Measurements from ENCODE around the gene EEIG1. TPM values are rescaled to one million over a fixed set of nuclear protein-coding genes. Genes with fewer than 3 reads are reported as not detected.

Gene EEIG1
- total and polyA plus RNA-seq, 2 donors (not counting 1 experiment from before 2014, with no cell fraction given), result 57.2 to 245 TPM

- no peak for ATAC-seq (ENCODE audit: low read depth)
- peak overlapping the region; percentile 71 for H3K4me3 Mint-ChIP-seq
- ChIA-PET POLR2A (interaction anchor here (0.5 to 15.3 kb wide), 3 partner anchors 19 to 57 kb away, joined by 5 to 212 read pairs (median 6); no protein-coding TSS in a partner anchor), CTCF (interaction anchor here (1.1 to 20.6 kb wide), 4 partner anchors 16 to 57 kb away, joined by 3 to 282 read pairs (median 96); no protein-coding TSS in a partner anchor)
- H3K27me3 ChIP-seq (replicated peaks in 1 of 4; ENCODE audit: control extremely low read depth in 1 of 4, control insufficient read depth in 3 of 4, insufficient read depth in 4 of 4, low read length in 3 of 4), result no peaks in the 10 kb centered on the region
- H3K36me3 ChIP-seq (replicated peaks in 1 of 2; ENCODE audit: control extremely low read depth in 1 of 2, control insufficient read depth in 1 of 2, extremely low read depth in 1 of 2, insufficient read depth in 2 of 2, low read length in 1 of 2), result peaks cover 0 to 34% of the 10 kb centered on the region in 2 experiments
- H3K9ac ChIP-seq (ENCODE audit: low read length), result no peak overlapping the region
- TF ChIP-seq EZH2 (IDR thresholded peaks at IDR 0.05; ENCODE audit: borderline replicate concordance, insufficient read depth, low read depth, low read length, poor library complexity, severe bottlenecking) (no peak), CTCF (IDR thresholded peaks at IDR 0.05) (no peak)
- H3K4me2 ChIP-seq (replicated peaks; ENCODE audit: low read depth, low read length, poor library complexity, severe bottlenecking), result peak overlapping the region; percentile 76
- no peaks in the 10 kb centered on the region for H3K9me3 ChIP-seq (ENCODE audit: control extremely low read depth in 1 of 3, control insufficient read depth in 2 of 3, insufficient read depth in 1 of 3, low read length in 2 of 3)
- 86% methylated on average over 12 of the region's 12 CpGs for WGBS (ENCODE audit: insufficient coverage)
- peak overlapping the region; percentile 89 for H3K27ac Mint-ChIP-seq
- H3K4me3 ChIP-seq (ENCODE audit: control extremely low read depth in 1 of 5, extremely low read depth in 1 of 5, insufficient read depth in 1 of 5, low read depth in 2 of 5, low read length in 4 of 5), result no peak overlapping the region
- H4K20me1 ChIP-seq (ENCODE audit: control insufficient read depth, insufficient read depth, low read length, poor library complexity, severe bottlenecking), result peaks cover 90% of the 10 kb centered on the region
- DNase-seq, result no peak
- intact Hi-C loops (cut with micrococcal nuclease), result loop anchor here (5.0 kb wide), 1 partner anchor 33 kb away; no protein-coding TSS in a partner anchor
- no peaks in the 10 kb centered on the region for H3K9me3 Mint-ChIP-seq (ENCODE audit: insufficient read depth)
- no peaks in the 10 kb centered on the region for H3K27me3 Mint-ChIP-seq
- H3K79me2 ChIP-seq (ENCODE audit: control insufficient read depth, insufficient read depth, low read length), result peaks cover 99% of the 10 kb centered on the region
- no peak overlapping the region for H2AFZ ChIP-seq (ENCODE audit: insufficient read depth, low read depth, low read length, poor library complexity, severe bottlenecking)
- H3K4me1 Mint-ChIP-seq, result peaks cover 93% of the 10 kb centered on the region
- peaks cover 98 to 100% of the 10 kb centered on the region in 2 donors for H3K4me1 ChIP-seq (ENCODE audit: control insufficient read depth in 2 of 2, insufficient read depth in 2 of 2, low read length in 2 of 2)
- peak overlapping the region; percentile 1 to 97 for H3K27ac ChIP-seq (ENCODE audit: low read length in 2 of 2)
Measured at GRCh38 chr9:127974001-127974768, 6.6 kb downstream of the EEIG1 start.

All from B cell (primary cell).